Mesodermal cell (in vitro differentiated cells): Measurements from ENCODE around the gene OSBPL1A.
A peak's percentile ranks its signal among the peaks of the same experiment; 100 is the strongest.
"Not testable (repeated sequence)": the region's sequence is repeated elsewhere in the genome, so short reads cannot be mapped to it uniquely, and the experiment has no call there.

Experiments
- H3K27ac ChIP-seq: 2 replicates; pipeline ENCODE4 v1.7.0; 2013; ENCODE audit warnings: mild to moderate bottlenecking, low read depth, low read length, moderate library complexity; ENCODE audit not compliant: severe bottlenecking
- H3K36me3 ChIP-seq: 2 replicates; pipeline ENCODE4 v1.7.1; 2013; ENCODE audit warnings: mild to moderate bottlenecking, low read length, moderate library complexity; ENCODE audit not compliant: control insufficient read depth, insufficient read depth
- H3K4me1 ChIP-seq: one replicate; pipeline ENCODE4 v1.7.1; 2013; ENCODE audit warnings: mild to moderate bottlenecking, low read length; ENCODE audit not compliant: insufficient read depth, control insufficient read depth, poor library complexity, severe bottlenecking
- H3K4me3 ChIP-seq: 2 replicates; pipeline ENCODE4 v1.7.0; 2013; ENCODE audit warnings: low read length, control low read depth, mild to moderate bottlenecking; ENCODE audit not compliant: insufficient read depth, poor library complexity, severe bottlenecking; ENCODE audit errors: extremely low read depth
- H3K9me3 ChIP-seq: 2 replicates; pipeline ENCODE4 v1.7.1; 2013; ENCODE audit warnings: mild to moderate bottlenecking, low read length, moderate library complexity; ENCODE audit not compliant: control insufficient read depth
- WGBS, 2 experiments: methylation state at CpG; one replicate each; pipeline ENCODE4 v1.1.5; 2013; ENCODE audit warnings: missing lambda C conversion rate in 2 of 2; ENCODE audit not compliant: insufficient coverage in 2 of 2; 5-methylcytosine and 5-hydroxymethylcytosine counted together

Gene OSBPL1A

GRCh38 chr18:24168496-24168895 is 229.1 kb downstream of the OSBPL1A start:
- Histone ChIP-seq H3K4me1 (peaks cover 3% of the 10 kb centered on the region), H3K9me3 (no peaks in the 10 kb centered on the region), H3K27ac (peak overlapping the region; percentile 37), H3K4me3 (no peak overlapping the region), H3K36me3 (peaks cover 10% of the 10 kb centered on the region)
- WGBS, 2 experiments = 98% methylated on average over 5 of the region's 7 CpGs

GRCh38 chr18:24161304-24161703 is 236.3 kb downstream of the OSBPL1A start:
- H3K36me3 ChIP-seq = peaks cover 16% of the 10 kb centered on the region
- no peaks in the 10 kb centered on the region for H3K9me3 ChIP-seq
- H3K4me1 ChIP-seq = no peaks in the 10 kb centered on the region
- H3K27ac ChIP-seq = no peak overlapping the region
- WGBS, 2 experiments = 80 to 86% methylated on average over 1 of the region's 2 CpGs
- H3K4me3 ChIP-seq = no peak overlapping the region

GRCh38 chr18:24160086-24160485 is 237.5 kb downstream of the OSBPL1A start:
- no peak overlapping the region for H3K27ac ChIP-seq
- H3K36me3 ChIP-seq = peaks cover 19% of the 10 kb centered on the region
- 100% methylated on average over 1 of the region's 5 CpGs for WGBS, 2 experiments
- no peaks in the 10 kb centered on the region for H3K9me3 ChIP-seq
- no peak overlapping the region for H3K4me3 ChIP-seq
- no peaks in the 10 kb centered on the region for H3K4me1 ChIP-seq

GRCh38 chr18:24157855-24158254 is 239.8 kb downstream of the OSBPL1A start:
- WGBS, 2 experiments = 95 to 100% methylated on average over 2 to 3 of the region's 3 CpGs
- Histone ChIP-seq H3K36me3 (peaks cover 14% of the 10 kb centered on the region), H3K9me3 (no peaks in the 10 kb centered on the region), H3K4me3 (no peak overlapping the region), H3K4me1 (no peaks in the 10 kb centered on the region), H3K27ac (no peak overlapping the region)

GRCh38 chr18:24153397-24153796 is 244.2 kb downstream of the OSBPL1A start:
- Histone ChIP-seq H3K4me1 (no peaks in the 10 kb centered on the region), H3K36me3 (peaks cover 7% of the 10 kb centered on the region), H3K27ac (no peak overlapping the region), H3K4me3 (no peak overlapping the region), H3K9me3 (no peaks in the 10 kb centered on the region)
- 98 to 100% methylated on average over 3 of the region's 3 CpGs for WGBS, 2 experiments

GRCh38 chr18:24149591-24149990 is 248.0 kb downstream of the OSBPL1A start:
- H3K27ac ChIP-seq, H3K36me3 ChIP-seq, H3K9me3 ChIP-seq, H3K4me1 ChIP-seq, H3K4me3 ChIP-seq: not testable (repeated sequence)
- 91% methylated on average over 11 to 15 of the region's 28 CpGs for WGBS, 2 experiments

GRCh38 chr18:24142376-24142775 is 255.2 kb downstream of the OSBPL1A start:
- Histone ChIP-seq H3K27ac (no peak overlapping the region), H3K4me3 (no peak overlapping the region), H3K9me3 (no peaks in the 10 kb centered on the region), H3K36me3 (no peaks in the 10 kb centered on the region), H3K4me1 (no peaks in the 10 kb centered on the region)

- 100% methylated on average over 1 of the region's 2 CpGs for WGBS, 2 experiments
- H3K4me3 ChIP-seq = no peak overlapping the region
Measured at GRCh38 chr18:24140697-24141096, 256.9 kb downstream of the OSBPL1A start.

GRCh38 chr18:24138789-24139616 is 258.6 kb downstream of the OSBPL1A start, which contains the start of gene CABYR:
Gene CABYR, plus strand, starts transcription at chr18:24139062. Its CDS starts 4,053 bp downstream, at chr18:24143115.
- Histone ChIP-seq H3K36me3 (no peaks in the 10 kb centered on the region), H3K27ac (no peak within 1 kb of the TSS), H3K4me3 (peak within 1 kb of the TSS; percentile 51), H3K9me3 (no peaks in the 10 kb centered on the region), H3K4me1 (no peaks in the 10 kb centered on the region)
- 14% methylated on average over 40 to 48 of the region's 63 CpGs for whole genome bisulfite sequencing, 2 experiments

More at GRCh38 chr18:24140697-24141096, 256.9 kb downstream of the OSBPL1A start:
- Histone ChIP-seq H3K4me1 (no peaks in the 10 kb centered on the region), H3K9me3 (no peaks in the 10 kb centered on the region), H3K27ac (no peak overlapping the region), H3K36me3 (no peaks in the 10 kb centered on the region)

- Histone ChIP-seq H3K4me3 (peak overlapping the region; percentile 51), H3K4me1 (no peaks in the 10 kb centered on the region), H3K9me3 (no peaks in the 10 kb centered on the region), H3K36me3 (no peaks in the 10 kb centered on the region), H3K27ac (no peak overlapping the region)
- 79 to 81% methylated on average over 5 of the region's 7 CpGs for WGBS, 2 experiments
Measured at GRCh38 chr18:24138409-24138788, 259.2 kb downstream of the OSBPL1A start.

- H3K4me3 ChIP-seq = no peak overlapping the region
- 63 to 100% methylated on average over 1 of the region's 3 CpGs for WGBS, 2 experiments
- H3K36me3 ChIP-seq = no peaks in the 10 kb centered on the region
- H3K9me3 ChIP-seq = no peaks in the 10 kb centered on the region
- no peak overlapping the region for H3K27ac ChIP-seq
- no peaks in the 10 kb centered on the region for H3K4me1 ChIP-seq
Measured at GRCh38 chr18:24136967-24137373, 260.7 kb downstream of the OSBPL1A start.
